Fibroblast of gingiva (primary cell): ENCODE measurements around the gene UGT1A8.
"Not testable (repeated sequence)": the region's sequence is repeated elsewhere in the genome, so short reads cannot be mapped to it uniquely, and the experiment has no call there.

ENCODE experiments used
- DNase-seq: peaks from one replicate; pipeline ENCODE4 v3.0.0-alpha.2; 2011; ENCODE audit warnings: low read depth

Gene UGT1A8

GRCh38 chr2:233617476-233617875 lies at the start of gene UGT1A8:
Gene UGT1A8 (plus strand): TSS chr2:233617633. CDS start chr2:233617708, 75 bp downstream.
- DNase-seq: not testable (repeated sequence)

DNA sequence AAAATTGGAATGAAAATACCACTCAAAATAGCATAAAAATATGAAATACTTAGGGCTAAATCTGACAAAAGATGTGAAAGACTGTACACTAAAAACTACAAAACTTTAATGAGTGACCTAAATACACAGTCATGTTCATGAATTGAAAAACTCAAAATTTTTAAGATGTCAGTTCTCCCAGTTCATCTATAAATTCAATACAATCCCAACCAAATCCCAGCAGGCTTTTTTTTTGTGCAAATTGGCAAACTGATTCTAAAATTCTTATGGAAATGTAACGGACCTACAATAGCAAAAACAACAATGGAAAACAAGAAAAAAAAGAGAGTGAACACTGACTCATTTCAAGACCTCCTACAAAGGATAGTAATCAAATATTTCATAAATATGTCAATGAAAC lies 46.4 kb upstream of the UGT1A8 start:
- DNase-seq: no peak

- DNase-seq: no peak
Observed at GRCh38 chr2:233571462-233571861, 46.0 kb upstream of the UGT1A8 start.

- DNase-seq: no peak
Observed at GRCh38 chr2:233572468-233572867, 45.0 kb upstream of the UGT1A8 start.

DNA sequence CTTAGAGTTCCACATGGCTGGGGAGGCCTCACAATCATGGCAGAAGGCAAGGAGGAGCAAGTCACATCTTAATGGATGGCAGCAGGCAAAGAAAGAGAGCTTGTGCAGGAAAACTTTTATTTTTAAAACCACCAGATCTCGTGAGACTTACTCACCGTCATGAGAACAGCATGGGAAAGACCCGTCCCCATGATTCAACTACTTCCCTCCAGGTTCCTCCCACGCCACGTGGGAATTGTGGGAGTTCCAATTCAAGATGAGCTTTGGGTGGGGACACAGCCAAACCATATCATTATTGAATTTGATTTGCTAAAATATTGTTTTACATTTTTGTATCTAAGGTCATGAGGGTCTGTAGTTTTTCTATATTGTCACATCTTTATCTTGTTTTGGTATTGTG lies 40.1 kb upstream of the UGT1A8 start:
- DNase-seq: not testable (repeated sequence)

GRCh38 chr2:233583217-233583965 lies 34.0 kb upstream of the UGT1A8 start:
- DNase-seq: not testable (repeated sequence)

DNA sequence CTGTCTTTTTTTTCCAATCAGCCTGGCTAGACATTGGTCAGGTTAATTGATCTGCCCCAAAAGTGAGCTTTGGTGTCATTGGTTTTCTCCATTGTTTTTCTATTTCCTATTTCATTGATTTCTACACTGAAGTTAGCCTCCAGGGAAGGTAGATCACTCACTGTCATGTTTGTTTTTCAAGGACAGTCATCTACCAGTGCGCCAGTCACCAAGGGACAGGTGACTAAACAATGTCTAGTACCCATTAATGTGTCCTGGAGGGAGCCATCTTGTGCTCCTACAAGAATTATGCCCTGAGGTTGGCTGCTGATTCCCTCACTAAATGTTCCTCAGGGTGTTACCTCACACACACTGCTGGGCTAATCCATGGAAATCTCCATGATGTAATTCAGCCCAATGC lies 33.2 kb upstream of the UGT1A8 start:
- no peak for DNase-seq

DNA sequence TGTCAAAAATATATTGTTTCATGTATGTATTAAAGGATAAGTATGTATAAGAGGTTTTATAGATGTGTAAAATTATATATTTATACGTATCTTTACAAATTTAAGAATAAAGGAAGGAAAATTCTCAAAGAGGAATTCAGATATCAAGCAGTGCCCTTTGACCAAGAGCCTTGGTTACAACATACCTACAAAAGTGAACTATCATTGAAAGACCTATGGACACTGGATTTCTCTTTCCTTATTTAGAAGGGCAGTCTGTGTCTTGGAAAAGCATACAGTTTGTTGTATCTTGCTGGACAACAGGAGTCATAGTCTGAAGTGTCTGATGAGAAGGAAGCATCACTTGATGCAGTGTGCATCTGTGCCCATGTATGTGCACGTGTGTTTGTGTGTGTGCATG lies 29.0 kb upstream of the UGT1A8 start:
- DNase-seq: no peak

- not testable (repeated sequence) for DNase-seq
Observed at GRCh38 chr2:233592706-233593105, 24.7 kb upstream of the UGT1A8 start.

- DNase-seq: no peak
Observed at GRCh38 chr2:233593201-233593600, 24.2 kb upstream of the UGT1A8 start.

- no peak for DNase-seq
Observed at GRCh38 chr2:233597522-233597921, 19.9 kb upstream of the UGT1A8 start.

DNA sequence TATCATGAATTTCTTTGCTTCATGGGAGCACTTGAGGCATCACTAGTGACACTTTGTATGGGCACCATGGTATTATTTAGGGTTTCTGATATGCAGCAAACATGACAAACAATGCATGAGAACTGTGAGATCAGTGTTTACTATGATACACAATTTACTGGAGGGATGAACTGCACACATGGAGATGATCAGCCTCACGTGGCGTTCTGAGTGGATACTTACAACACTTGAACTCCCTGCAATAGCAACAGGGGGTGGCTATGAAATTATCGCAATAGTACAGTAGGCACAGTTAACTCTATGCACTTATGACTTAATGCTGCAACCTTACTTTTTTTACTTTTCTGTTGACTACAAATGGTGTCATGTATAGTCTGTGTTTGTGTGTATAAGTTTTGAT lies 18.5 kb upstream of the UGT1A8 start:
- peak; percentile 14 for DNase-seq

- no peak for DNase-seq
Observed at GRCh38 chr2:233600386-233600785, 17.0 kb upstream of the UGT1A8 start.

- DNase-seq: no peak
Observed at GRCh38 chr2:233602076-233602475, 15.4 kb upstream of the UGT1A8 start.

DNA sequence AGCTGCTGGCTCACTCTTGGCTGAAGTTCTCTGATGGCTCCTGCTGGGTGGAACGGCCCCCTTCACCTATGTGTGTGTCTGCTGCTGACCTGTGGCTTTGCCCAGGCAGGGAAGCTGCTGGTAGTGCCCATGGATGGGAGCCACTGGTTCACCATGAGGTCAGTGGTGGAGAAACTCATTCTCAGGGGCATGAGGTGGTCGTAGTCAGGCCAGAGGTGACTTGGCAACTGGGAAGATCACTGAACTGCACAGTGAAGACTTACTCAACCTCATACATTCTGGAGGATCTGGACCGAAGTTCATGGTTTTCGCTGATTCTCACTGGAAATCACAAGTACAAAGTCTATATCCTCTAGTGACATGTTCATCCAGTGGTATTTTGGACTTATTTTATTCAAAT lies 13.9 kb upstream of the UGT1A8 start:
- no peak for DNase-seq

- DNase-seq: no peak
Observed at GRCh38 chr2:233604826-233605225, 12.6 kb upstream of the UGT1A8 start.

GRCh38 chr2:233605680-233606079 lies 11.8 kb upstream of the UGT1A8 start:
- DNase-seq: no peak

DNA sequence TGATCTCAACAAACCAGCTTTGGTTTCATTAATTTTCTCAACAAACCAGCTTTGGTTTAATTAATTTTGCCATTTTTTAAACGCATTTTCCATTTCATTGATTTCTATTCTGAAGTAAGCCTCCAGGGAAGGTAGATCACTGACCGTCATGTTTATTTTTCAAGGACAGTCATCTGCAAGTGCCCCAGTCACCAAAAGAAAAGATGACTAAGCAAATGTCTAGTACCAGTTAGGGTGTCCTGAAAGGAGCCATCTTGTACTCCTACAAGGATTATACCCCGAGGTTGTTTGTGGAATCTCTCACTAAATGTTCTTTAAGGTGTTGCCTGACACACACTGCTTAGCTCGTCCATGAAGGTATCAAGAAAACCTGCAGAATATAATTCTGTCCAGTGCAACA lies 6.1 kb upstream of the UGT1A8 start:
- no peak for DNase-seq

- no peak for DNase-seq
Observed at GRCh38 chr2:233620204-233620603, 2.8 kb downstream of the UGT1A8 start.

DNA sequence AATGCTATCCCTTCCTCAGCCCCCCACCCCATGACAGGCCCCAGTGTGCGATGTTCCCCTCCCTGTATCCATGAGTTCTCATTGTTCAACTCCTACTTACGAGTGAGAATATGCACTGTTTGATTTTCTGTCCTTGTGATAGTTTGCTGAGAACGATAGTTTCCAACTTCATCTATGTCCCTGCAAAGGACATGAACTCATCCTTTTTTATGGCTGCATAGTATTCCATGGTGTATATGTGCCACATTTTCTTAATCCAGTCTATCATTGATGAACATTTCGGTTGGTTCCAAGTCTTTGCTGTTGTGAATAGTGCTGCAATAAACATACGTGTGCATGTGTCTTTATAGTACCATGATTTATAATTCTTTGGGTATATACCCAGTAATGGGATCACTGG lies 4.4 kb downstream of the UGT1A8 start:
- not testable (repeated sequence) for DNase-seq

GRCh38 chr2:233627331-233628025 lies 10.0 kb downstream of the UGT1A8 start:
- no peak for DNase-seq

GRCh38 chr2:233636306-233636705 lies 18.9 kb downstream of the UGT1A8 start, which contains the start of gene UGT1A10:
Gene UGT1A10 (plus strand): TSS chr2:233636448. CDS start chr2:233636523, 75 bp downstream.
- DNase-seq: not testable (repeated sequence)

DNA sequence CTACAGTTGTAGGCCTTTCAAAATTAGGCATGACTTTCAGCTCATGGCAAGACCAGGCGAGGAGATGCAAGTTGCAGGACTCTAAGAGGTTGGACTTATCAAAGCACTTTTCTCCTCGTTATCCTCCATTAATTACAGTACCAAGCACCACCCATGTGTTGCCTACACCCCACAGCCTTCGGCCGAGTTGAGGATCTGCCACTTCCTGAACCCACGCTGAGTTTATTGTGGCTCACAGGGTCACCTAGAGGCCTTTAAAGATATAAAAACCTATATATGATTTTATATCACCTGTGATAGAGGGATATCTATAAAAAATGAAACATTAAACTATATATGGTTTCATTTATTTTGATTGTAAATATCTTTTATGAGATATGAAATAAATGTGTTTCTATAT lies 21.4 kb downstream of the UGT1A8 start:
- DNase-seq: no peak
